HCT116 (cell line): Measurements from ENCODE around the gene TRAF2.

Source experiments
- EZH2phosphoT487 ChIP-seq: fragments of 200-600 bp; IDR thresholded peaks from 2 replicates; pipeline ENCODE4 v1.6.1; 2018; ENCODE audit warnings: antibody characterized with exemption, borderline replicate concordance
- JUND ChIP-seq: IDR thresholded peaks from 2 replicates; pipeline ENCODE4 v1.6.1; 2012
- RAD21 ChIP-seq: IDR thresholded peaks from 2 replicates; pipeline ENCODE4 v1.6.1; 2012; ENCODE audit warnings: low read depth, mild to moderate bottlenecking
- SRF ChIP-seq: IDR thresholded peaks from 2 replicates; pipeline ENCODE4 v1.6.1; 2012; ENCODE audit warnings: low read depth
- YY1 ChIP-seq: IDR thresholded peaks from 2 replicates; pipeline ENCODE4 v1.6.1; 2011; ENCODE audit warnings: low read length, low read depth, moderate library complexity, mild to moderate bottlenecking; ENCODE audit not compliant: insufficient replicate concordance; ENCODE audit errors: extremely low read depth
- TF ChIP-seq, protein P1 (sequence below), 3 experiments: fragments of 200-600 bp in 1 of 3; sonication (generic) in 1 of 3; IDR thresholded peaks in 2 of 3; conservative IDR thresholded peaks in 1 of 3; 2 replicates each; pipeline ENCODE4 v1.5.1; 2012 to 2017; ENCODE audit warnings: low read depth in 2 of 3, low read length in 2 of 3, antibody characterized with exemption in 1 of 3, borderline replicate concordance in 1 of 3, control low read depth in 1 of 3, mild to moderate bottlenecking in 1 of 3, mixed read lengths in 1 of 3, mixed run types in 1 of 3, moderate library complexity in 1 of 3; ENCODE audit not compliant: insufficient read depth in 1 of 3
- TF ChIP-seq, protein P2 (sequence below): IDR thresholded peaks from 2 replicates; pipeline ENCODE4 v1.6.1; 2012; ENCODE audit warnings: low read depth
- TF ChIP-seq, protein P3 (sequence below): IDR thresholded peaks from 2 replicates; pipeline ENCODE4 v1.6.1; 2011; ENCODE audit warnings: mild to moderate bottlenecking, low read length, moderate library complexity; ENCODE audit not compliant: insufficient replicate concordance; ENCODE audit errors: extremely low read depth

DNA sequence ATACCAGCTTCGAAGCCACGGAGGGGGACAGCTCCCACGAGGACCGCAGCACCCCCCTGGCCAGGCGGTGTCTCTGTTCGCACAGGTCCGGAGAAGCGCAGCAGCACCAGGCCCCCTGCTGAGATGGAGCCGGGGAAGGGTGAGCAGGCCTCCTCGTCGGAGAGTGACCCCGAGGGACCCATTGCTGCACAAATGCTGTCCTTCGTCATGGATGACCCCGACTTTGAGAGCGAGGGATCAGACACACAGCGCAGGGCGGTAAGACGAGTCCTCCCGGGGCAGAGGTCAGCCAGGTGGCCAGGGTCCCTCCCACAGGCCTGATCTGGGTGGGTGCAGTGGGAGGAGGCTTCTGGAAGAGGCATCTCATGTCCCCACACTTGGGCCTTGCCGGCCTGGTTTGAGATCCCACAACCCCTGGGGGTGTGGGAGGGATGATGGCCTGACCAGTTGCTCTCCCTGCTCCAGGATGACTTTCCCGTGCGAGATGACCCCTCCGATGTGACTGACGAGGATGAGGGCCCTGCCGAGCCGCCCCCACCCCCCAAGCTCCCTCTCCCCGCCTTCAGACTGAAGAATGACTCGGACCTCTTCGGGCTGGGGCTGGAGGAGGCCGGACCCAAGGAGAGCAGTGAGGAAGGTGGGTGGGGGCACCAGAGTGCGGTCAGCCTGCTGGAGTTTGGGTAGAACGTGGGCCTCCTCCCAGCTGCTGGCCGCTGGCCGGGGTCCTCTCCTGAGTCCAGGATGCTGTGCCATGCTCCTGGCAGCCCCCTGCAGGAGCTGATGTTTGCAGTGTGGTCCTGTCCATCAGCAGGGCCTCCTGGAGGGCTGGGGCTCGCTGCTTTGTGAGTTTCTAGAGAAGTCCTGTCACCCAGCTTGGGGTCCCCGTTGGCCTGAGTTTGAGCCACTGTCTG, 46.8 kb upstream of the TRAF2 start:
- no peak for TF ChIP-seq RAD21
- TF ChIP-seq SRF: no peak
- no peak for TF ChIP-seq EZH2phosphoT487
- TF ChIP-seq, protein P1, sequence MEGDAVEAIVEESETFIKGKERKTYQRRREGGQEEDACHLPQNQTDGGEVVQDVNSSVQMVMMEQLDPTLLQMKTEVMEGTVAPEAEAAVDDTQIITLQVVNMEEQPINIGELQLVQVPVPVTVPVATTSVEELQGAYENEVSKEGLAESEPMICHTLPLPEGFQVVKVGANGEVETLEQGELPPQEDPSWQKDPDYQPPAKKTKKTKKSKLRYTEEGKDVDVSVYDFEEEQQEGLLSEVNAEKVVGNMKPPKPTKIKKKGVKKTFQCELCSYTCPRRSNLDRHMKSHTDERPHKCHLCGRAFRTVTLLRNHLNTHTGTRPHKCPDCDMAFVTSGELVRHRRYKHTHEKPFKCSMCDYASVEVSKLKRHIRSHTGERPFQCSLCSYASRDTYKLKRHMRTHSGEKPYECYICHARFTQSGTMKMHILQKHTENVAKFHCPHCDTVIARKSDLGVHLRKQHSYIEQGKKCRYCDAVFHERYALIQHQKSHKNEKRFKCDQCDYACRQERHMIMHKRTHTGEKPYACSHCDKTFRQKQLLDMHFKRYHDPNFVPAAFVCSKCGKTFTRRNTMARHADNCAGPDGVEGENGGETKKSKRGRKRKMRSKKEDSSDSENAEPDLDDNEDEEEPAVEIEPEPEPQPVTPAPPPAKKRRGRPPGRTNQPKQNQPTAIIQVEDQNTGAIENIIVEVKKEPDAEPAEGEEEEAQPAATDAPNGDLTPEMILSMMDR (IDR thresholded peaks at IDR 0.05 in 2 of 3, conservative IDR thresholded peaks at IDR 0.05 in 1 of 3; ENCODE audit: borderline replicate concordance in 1 of 3, insufficient read depth in 1 of 3, low read depth in 2 of 3, low read length in 2 of 3): no peak
- TF ChIP-seq, protein P2, sequence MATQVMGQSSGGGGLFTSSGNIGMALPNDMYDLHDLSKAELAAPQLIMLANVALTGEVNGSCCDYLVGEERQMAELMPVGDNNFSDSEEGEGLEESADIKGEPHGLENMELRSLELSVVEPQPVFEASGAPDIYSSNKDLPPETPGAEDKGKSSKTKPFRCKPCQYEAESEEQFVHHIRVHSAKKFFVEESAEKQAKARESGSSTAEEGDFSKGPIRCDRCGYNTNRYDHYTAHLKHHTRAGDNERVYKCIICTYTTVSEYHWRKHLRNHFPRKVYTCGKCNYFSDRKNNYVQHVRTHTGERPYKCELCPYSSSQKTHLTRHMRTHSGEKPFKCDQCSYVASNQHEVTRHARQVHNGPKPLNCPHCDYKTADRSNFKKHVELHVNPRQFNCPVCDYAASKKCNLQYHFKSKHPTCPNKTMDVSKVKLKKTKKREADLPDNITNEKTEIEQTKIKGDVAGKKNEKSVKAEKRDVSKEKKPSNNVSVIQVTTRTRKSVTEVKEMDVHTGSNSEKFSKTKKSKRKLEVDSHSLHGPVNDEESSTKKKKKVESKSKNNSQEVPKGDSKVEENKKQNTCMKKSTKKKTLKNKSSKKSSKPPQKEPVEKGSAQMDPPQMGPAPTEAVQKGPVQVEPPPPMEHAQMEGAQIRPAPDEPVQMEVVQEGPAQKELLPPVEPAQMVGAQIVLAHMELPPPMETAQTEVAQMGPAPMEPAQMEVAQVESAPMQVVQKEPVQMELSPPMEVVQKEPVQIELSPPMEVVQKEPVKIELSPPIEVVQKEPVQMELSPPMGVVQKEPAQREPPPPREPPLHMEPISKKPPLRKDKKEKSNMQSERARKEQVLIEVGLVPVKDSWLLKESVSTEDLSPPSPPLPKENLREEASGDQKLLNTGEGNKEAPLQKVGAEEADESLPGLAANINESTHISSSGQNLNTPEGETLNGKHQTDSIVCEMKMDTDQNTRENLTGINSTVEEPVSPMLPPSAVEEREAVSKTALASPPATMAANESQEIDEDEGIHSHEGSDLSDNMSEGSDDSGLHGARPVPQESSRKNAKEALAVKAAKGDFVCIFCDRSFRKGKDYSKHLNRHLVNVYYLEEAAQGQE: no peak
- no peak for TF ChIP-seq YY1
- TF ChIP-seq, protein P3, sequence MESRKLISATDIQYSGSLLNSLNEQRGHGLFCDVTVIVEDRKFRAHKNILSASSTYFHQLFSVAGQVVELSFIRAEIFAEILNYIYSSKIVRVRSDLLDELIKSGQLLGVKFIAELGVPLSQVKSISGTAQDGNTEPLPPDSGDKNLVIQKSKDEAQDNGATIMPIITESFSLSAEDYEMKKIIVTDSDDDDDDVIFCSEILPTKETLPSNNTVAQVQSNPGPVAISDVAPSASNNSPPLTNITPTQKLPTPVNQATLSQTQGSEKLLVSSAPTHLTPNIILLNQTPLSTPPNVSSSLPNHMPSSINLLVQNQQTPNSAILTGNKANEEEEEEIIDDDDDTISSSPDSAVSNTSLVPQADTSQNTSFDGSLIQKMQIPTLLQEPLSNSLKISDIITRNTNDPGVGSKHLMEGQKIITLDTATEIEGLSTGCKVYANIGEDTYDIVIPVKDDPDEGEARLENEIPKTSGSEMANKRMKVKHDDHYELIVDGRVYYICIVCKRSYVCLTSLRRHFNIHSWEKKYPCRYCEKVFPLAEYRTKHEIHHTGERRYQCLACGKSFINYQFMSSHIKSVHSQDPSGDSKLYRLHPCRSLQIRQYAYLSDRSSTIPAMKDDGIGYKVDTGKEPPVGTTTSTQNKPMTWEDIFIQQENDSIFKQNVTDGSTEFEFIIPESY: no peak
- no peak for TF ChIP-seq JUND
